Amygdala (tissue), 56 donors: ENCODE data around the gene CYBC1.
"Not testable (repeated sequence)": the region's sequence is repeated elsewhere in the genome, so short reads cannot be mapped to it uniquely, and the experiment has no call there.

Source experiments
- DNase-seq, 56 donors: peaks; one replicate each; lab custom pipeline; 2025; lab: John Stamatoyannopoulos, UW

CYBC1 gene

DNA sequence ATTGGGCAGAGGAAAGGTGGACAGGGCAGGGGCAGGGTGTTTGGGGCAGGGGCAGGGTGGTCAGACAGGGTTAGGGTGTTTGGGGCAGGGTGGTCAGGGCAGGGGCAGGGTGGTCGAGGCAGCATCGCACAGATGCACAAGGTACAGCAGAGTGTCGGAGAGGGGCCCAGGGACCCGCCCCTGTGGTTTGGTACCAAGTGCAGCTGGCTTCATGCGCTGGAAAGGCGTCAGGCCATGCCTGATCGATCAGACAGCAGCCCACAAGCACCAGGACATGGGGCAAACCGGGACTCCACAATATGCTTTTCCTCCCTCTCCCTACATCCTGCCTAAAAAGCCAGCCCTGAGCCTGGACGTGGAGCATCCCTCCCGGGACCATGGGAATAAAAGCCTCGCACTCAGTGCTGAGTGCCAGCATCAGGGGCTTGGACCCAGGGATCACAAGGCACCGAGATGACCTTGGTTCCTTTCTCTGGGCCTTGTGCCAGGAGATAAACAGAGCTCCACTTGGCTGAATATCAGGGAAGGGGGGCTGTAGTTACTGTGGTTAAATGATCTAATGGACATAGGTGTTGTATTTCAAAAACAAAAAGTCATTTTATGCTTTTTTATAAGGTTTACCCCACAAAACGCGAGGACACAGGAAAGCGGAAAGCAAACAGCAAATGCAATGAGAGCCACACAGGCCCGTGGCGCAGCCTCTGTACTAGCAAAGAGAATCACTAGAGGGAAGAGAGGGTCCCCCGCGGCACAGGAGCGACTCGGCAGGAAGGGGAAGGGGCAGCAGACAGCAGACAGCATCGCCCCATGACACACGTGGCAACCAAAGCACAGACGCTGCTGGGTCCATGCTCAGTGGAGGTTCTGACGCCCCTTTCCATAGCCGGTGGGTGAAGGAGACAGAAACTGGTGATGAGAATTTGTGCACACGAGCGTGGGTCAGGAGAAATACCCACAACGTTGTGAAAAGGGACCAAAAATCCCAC, 37.7 kb downstream of the CYBC1 start:
- DNase-seq, result no peak

DNA sequence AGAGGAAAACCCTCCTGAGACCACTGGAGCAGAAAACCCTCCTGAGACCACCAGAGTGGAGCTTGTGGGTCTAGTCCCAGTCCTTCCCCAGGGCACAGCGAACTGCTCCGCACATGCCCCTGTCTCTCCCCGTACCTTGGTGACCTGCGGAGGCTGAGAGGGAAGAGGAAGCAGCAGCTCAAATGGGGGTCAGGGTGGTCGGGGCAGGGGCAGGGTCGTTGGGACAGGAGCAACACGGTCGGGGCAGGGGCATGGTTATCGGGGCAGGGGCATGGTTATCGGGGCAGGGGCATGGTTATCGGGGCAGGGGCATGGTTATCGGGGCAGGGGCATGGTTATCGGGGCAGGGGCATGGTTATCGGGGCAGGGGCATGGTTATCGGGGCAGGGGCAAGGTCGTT, 38.5 kb downstream of the CYBC1 start:
- DNase-seq, result not testable (repeated sequence)

DNA sequence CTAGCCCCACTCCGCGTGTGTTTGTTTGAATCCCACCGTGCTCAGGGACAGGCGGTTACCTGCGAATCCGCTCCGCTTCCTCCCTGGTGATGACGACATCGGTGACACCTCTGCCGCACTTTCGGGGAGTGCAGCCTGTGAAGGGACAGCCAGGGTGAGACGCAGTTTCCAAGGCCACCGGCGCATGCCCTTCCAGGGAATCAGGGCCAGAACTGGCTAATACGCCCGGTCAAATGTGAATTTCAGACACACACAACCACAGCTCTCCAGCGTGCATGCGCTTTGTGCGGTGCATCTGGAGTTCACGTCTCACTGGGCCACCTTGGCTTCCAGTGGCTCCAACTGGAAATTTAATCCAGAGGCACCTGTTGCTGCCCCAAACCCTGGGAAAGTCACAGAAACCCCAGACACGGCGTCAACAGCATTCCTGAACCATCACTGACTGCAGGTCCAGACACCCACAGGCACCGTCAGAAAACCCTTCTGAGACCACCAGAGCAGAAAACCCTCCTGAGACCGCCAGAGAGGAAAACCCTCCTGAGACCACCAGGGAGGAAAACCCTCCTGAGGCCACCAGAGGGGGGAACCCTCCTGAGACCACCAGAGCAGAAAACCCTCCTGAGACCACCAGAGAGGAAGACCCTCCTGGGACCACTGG, 39.0 kb downstream of the CYBC1 start:
- DNase-seq, result no peak

DNA sequence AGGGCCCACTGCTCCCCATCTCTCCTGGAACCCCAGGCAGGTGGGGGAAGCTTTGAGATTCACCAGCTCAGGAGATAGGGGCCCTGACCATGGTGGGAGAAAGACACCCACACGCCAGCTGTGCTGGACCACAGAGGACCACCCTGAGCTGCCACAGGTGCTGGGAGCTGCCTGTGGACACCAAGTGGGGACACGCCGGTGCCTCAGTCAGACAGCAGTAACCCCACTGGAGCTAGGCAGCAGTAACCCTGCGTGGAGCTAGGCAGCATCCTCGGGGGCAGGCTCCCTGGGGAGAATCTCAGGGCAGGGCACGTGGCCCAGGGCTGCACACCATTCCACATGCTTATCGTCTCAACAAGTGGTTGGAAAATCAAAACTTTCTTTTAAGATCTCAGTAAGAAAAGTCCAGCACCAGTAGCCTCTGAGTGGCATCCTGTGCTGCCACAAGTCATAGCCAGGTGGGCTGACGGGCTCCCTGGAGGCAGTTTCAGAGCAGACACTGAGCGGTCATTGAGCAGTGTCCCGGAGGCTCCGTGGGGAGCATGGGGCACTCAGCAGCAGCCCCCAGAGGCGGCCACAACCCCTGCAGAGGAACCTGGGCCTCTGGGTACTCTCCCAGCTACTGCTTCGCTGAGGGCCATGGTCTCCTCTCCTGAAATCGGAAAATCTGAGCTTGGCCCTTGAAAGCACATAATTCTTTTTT, 40.4 kb downstream of the CYBC1 start:
- no peak for DNase-seq

DNA sequence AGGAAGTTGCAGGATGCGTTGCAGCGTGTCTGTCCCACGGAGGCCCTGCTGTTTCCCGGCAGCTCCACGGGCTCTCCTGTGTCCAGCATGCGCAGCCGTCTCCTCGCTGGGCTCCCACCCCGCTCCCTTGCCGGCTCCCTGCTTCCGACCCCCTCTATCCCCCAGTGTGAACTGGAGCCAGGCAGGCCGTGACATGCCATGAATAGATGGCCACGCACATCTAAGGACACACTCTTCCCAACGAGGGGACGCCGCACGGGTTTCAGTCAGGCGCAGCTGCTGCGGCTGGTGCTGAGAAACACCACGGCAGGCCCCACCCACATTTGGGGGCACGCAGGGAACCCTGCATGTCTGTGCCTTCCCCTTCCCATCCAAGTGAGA, 41.6 kb downstream of the CYBC1 start:
- DNase-seq, result no peak

DNA sequence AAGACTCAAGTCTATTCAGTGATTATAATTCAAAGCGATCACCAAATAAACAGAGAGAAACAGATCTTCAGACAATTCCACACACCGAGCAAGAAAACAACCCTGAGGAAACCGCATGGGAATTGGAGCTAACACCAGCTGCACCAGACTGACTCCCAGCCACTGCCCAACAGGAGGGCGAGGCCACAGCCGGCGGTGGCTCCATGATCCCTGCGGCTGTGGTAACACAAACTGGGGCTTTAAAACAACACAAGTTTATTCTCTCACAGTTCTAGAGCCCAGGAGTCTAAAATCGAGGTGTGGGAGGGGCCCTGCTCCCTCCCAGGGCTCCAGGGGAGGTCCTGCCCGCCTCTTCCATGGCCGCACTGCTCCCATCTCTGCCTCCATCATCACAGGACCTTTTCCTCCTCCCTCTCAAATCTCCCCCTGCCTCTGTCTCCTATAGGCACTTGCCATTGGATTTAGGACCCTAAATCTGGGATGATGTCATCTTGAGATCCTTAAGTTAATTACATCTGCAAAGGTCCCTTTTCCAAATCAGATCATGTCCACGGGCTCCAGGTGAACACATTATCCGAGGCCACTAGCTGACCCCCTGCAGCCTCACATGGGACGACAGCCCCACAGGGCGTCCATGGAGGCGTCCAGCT, 42.1 kb downstream of the CYBC1 start:
- DNase-seq, result no peak

DNA sequence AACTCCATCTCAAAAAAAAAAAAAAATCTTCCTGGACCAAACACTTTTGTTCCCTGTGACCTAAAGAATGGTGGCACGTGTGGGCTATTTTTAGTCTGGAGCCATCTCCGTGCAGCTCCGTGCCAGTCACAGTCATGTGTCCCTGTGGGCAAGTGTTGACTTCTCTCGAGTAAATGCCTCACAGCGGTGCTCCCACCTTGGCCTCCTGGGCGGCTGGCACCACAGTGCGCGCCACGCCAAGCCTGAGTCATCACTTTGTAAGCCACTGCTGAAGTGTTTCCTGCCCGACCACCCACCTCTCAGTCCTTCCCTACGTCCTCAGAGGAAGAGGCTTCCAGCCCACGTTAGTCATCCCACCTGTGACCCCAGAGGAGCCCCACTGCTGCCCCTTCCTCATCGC, 43.3 kb downstream of the CYBC1 start:
- no peak for DNase-seq

DNA sequence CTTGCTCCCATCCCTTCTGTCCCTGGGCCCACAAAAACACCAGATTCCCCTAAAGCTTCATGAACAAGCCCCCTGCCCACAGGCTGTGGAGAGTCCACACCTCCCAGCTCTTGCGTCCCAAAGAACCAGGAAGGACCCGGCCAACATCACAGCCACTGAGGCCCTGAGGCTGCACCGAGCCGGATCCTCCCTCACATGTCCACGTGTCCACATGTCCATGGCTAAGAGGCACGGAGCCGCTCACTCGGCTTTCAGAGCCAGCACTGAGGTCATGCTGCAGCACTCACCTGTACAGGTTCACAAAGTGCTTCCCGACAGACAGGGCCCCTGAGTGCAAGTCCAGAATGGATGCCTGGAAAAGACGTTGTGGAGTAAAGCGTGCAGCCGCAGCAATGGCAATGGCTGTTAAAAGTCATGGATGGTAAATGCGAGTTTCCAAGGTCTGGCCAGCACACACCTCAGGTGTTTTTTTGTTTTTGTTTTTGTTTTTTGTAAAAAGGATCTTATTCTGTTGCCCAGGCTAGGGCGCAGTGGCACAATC, 44.4 kb downstream of the CYBC1 start:
- no peak for DNase-seq

DNA sequence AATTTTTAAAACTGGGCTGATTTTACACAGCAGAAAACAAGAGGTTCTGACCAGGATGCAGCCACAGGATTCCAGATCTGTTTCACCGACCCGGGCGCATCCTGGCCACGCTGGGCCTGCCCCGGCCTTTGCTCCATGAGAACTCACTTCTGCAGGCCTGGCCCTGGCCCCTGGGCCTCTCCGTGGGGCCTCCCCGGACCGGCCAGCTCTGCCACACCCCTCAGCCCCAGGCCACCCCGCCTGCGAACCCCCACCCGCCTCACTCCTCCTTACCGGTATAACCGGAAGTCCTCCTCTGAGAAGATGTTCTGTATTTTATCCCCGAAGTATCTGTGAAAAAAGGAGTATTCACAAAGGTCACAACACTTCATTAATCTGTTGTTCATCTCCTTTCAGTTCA, 45.5 kb downstream of the CYBC1 start:
- no peak for DNase-seq

DNA sequence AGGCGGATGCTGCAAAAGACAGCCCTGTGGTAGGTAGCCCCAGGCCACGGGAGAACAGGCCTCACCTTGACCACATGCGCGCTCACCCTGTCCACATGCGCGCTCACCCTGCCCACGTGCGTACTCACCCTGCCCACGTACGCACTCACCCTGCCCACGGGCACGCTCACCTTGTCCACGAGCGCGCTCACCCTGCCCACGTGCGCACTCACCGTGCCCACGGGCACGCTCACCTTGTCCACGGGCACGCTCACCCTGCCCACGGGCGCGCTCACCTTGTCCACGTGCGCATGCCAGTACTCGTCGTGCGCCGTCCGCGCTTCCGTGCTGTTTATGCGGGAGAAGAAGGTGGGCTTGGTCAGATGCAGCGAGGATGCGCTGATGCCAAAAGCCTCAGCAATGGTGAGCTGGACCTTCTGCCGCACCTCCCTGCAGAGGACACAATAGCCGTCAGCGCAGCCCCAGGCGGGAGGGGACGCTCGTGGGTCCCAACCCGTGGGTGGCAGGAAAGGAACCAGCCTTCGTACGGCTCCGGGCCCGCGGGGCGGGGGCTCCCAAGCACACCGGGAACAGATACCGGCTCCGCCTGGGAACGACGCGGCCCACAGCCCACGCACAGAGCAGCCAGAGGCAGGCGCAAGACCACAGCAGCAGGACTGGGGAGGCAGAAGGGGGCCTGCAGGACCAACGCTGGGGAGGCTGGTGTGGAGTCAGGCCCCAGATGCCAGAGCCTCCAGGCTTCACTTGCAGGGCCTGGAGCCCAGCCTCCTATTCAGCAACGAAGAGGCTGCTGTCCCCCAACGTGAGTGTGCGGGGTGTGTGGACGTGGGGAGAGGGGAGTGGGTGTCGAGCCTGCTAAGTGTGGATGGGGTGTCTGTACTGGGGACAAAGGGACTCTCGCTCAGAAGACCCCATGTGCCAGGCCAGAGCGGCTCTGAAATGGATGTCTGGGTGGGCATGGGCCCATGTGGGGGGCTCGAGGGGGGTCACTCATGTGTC, 46.6 kb downstream of the CYBC1 start:
- DNase-seq, result no peak

DNA sequence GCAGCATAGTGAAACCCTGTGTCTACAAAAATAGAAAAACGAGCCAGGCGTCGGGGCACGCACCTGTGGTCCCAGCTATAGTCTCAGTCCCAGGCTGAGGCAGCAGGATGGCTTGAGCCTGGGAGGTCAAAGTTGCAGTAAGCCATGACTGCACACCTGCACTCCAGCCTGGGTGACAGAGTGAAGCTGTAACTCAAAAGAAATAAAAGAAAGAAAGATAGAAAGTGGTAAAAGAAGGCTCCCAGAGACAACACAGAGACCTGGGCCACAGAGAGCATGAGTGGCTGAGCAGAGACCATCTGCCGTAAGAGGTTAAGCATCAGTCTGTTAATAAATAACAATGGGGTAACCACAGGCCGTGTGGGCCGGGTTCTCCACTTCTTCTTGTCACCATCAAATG, 47.7 kb downstream of the CYBC1 start:
- DNase-seq, result no peak

DNA sequence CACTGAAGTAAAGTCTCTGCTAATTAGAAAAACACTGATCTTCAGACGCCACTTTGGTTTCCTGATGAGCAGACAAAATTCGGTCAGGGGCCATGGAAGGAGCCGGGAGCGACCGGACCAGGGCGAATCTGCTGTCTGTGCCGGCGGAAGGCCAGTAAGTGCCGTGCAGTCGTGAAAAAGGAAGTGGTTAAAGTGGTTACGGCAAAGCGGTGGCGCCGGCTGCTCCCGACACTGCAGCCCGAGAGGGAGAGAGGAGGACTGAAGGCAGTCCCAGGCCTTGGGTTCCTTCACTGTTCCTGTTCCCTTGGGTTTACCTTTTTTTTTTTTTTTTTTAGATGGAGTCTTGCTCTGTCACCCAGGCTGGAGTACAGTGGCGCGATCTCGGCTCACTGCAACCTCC, 49.7 kb downstream of the CYBC1 start:
- peak in 6 of 56 donors; percentile 3 to 29 (median 18) for DNase-seq

DNA sequence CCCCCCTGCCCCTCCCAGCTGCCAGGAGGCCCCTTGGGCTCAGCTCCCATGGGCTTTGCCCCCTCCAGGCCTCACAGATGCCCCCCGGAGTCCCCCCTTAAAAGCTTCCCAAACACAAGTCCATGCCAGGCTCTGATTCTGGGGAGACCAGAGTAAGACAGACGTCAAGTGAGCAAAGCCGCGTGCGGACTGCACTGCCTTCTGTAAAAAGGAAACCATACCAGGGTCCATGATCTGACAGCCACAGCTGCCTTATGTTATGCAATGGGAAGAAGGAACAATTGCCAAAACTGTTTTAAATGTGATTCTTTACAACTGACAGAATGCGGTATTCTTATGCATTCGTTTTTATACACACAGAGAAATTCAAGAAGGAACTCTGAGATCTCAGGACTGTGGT, 50.3 kb downstream of the CYBC1 start:
- no peak for DNase-seq

DNA sequence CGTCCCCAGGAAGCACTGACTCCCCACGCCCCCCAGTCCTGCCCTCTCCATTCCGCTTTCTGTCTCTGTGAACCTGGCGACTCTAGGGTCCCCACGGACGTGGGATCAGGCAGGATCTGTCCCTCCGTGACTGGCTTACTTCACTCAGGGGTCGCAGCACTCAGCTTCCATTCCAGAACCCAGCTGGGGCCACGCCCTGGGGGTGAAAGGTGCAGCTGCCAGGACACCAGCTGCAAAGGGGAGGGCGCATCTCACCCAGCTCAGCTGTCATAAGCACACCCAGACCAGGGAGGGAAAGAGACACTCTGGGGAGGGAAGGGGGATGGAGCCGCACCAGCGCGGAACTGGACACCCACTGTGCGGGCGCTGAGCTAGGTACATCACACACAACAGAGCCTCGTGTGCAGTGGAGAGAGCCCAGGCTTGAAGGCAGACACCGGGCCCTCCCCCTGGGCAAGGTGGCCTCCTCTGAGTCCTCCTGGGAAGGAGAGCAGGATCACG, 50.9 kb downstream of the CYBC1 start:
- no peak for DNase-seq

DNA sequence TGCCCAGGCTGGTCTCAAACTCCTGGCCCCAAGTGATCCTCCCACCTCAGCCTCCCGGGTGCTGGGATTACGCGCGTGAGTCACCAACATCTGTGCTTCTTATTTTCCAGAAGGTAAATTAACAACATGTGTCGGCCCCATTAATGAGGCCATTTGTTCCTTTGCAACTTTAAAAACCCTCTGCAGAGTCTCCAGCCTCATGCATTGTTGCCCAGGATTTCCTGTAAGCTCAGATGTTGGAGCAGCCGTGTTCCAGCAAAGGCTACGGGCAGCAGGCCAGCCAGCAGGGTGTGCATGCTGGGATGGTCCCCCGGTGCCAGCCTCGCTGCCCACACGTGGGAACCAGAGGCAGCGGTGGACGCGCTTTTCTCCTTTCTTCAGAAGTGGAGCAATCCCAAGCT, 51.5 kb downstream of the CYBC1 start:
- peak in 26 of 56 donors; percentile 11 to 55 (median 36) for DNase-seq

DNA sequence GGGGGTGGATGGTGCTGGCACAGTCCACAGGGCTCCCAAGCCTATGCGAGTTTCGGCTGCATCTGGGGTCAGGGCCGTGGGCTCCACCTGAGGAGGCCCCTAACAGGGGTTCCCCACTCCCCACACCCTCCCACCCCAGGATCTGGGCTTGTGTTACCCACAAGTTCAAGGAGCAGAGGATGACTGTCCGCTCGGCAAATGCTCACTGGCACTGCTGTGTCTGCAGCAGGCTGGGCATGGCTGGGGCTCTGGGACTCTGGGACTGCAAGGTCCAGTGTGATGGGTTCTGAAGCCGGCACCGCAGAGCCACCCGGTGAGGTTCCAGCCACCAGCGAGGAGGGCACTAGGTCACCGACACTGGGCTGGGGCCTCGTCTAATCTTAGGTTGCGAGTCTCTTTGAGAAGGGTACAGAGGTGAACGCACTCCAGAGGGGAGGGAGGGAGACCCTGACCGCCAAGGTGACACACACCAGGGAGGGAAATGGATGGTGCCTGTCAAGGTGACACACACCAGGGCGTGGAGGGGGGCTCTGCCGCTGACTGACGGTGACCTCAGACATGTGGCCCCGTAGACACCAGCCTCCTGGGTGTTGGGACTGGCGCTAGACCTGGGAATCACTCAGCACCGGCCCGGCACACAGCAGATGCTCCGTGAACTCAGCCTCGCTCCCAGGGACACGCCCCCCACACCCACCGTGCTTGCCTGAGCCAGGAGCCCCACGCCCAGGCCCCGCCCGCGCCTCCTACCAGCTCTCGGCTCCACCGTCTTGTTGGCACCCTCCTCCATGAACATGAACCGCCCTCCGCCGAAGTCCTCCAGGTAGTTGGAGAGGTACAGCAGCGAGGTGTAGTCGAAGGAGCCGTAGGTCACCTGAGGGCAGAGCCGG, 52.9 kb downstream of the CYBC1 start:
- DNase-seq, result no peak

DNA sequence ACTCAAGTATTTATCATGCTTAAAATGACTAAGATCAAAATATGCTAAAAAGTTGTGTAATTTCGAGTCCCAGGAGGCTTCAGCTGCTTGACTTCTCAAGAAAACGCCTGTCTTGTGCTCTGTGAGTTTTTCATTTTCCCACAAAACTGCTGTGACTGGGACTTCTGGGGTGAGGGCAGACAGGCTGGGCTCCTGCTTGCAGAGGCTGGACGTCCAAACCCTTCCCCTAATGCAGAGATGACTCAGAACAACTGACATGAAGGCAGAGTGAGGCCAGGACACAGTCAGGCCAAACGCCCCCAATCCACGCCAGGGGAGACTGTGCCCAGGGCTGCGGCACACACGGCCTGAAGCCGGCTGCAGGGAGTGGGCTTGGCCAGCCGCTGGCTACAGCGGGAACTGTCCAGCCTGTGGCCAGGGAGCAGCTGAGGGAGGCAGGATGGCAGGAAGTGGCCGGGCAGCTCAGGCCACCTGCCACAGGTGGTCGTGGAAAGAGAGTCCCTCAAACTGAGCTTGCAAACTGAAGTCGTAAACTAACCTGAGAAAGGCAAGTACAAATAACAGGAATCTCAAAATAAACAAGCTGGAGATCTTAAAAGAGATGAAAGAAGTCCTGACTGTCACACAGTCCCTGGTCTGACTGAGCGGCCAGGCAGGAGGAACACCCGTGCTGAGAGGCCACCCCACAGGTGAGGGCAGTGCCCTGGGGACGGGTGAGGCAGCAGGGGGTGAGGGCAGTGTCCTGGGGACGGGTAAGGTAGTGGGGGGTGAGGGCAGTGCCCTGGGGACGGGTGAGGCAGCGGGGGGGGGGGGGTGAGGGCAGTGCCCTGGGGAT, 53.7 kb downstream of the CYBC1 start:
- DNase-seq, result no peak
